ENCODE data around the gene TBC1D21.

The TBC1D21 gene

DNA sequence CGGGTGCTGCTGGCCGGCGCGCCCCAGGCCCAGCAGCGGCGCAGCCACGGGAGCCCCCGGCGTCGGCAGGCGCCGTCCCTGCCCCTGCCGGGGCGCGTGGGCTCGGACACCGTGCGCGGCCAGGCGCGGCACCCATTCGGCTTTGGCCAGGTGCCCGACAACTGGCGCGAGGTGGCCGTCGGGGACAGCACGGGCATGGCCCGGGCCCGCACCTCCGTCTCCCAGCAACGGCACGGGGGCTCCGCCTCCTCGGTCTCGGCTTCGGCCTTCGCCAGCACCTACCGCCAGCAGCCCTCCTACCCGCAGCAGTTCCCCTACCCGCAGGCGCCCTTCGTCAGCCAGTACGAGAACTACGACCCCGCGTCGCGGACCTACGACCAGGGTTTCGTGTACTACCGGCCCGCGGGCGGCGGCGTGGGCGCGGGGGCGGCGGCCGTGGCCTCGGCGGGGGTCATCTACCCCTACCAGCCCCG, 53.7 kb downstream of the TBC1D21 start (continued):
- TF ChIP-seq, protein P1, sequence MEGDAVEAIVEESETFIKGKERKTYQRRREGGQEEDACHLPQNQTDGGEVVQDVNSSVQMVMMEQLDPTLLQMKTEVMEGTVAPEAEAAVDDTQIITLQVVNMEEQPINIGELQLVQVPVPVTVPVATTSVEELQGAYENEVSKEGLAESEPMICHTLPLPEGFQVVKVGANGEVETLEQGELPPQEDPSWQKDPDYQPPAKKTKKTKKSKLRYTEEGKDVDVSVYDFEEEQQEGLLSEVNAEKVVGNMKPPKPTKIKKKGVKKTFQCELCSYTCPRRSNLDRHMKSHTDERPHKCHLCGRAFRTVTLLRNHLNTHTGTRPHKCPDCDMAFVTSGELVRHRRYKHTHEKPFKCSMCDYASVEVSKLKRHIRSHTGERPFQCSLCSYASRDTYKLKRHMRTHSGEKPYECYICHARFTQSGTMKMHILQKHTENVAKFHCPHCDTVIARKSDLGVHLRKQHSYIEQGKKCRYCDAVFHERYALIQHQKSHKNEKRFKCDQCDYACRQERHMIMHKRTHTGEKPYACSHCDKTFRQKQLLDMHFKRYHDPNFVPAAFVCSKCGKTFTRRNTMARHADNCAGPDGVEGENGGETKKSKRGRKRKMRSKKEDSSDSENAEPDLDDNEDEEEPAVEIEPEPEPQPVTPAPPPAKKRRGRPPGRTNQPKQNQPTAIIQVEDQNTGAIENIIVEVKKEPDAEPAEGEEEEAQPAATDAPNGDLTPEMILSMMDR (tag by site-specific recombination; IDR thresholded peaks at IDR 0.05): no peak
- TF ChIP-seq, protein P2, sequence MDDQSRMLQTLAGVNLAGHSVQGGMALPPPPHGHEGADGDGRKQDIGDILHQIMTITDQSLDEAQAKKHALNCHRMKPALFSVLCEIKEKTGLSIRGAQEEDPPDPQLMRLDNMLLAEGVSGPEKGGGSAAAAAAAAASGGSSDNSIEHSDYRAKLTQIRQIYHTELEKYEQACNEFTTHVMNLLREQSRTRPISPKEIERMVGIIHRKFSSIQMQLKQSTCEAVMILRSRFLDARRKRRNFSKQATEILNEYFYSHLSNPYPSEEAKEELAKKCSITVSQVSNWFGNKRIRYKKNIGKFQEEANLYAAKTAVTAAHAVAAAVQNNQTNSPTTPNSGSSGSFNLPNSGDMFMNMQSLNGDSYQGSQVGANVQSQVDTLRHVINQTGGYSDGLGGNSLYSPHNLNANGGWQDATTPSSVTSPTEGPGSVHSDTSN (CRISPR knock-in tag; IDR thresholded peaks at IDR 0.05): no peak
- TF ChIP-seq ZBTB1 (tag by site-specific recombination; IDR thresholded peaks at IDR 0.05) (no peak), HOXA7 (CRISPR knock-in tag; IDR thresholded peaks at IDR 0.05; ENCODE audit: borderline replicate concordance) (no peak)

DNA sequence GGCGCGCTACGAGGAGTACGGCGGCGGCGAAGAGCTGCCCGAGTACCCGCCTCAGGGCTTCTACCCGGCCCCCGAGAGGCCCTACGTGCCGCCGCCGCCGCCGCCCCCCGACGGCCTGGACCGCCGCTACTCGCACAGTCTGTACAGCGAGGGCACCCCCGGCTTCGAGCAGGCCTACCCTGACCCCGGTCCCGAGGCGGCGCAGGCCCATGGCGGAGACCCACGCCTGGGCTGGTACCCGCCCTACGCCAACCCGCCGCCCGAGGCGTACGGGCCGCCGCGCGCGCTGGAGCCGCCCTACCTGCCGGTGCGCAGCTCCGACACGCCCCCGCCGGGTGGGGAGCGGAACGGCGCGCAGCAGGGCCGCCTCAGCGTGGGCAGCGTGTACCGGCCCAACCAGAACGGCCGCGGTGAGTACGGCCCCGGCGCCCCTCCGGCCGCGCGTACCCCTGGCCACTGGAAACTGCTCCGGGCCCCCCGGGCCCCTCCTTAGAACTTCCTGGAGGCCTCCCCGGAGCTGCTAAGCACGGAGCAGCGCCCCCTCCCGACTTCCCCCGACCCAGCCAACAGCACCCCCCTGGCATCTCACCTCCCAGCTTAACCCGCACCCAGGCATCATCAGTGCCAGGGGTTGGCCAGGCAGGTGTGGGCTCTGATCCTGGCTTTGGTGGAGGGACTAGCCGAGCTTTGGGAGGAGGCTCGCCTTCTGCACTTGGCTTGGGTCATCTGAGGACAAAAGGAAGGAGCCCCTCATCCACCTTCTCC, 54.3 kb downstream of the TBC1D21 start:
- H3K27ac ChIP-seq (ENCODE audit: extremely low read depth, low read depth, low read length): peak overlapping the region; percentile 75; the same call in 1 of the 2 replicates
- CTCF ChIA-PET: interaction anchor here (0.6 to 3.6 kb wide), 31 partner anchors 10 to 1620 kb away, joined by 3 to 39 read pairs (median 4); partner anchors contain the start of gene TBC1D21
- no peaks in the 10 kb centered on the region for H3K9me3 ChIP-seq (ENCODE audit: control insufficient read depth, insufficient read depth, low read depth, low read length)
- H3K4me3 ChIP-seq (ENCODE audit: low read depth, low read length): peak overlapping the region; percentile 49
- H3K4me1 ChIP-seq (ENCODE audit: control insufficient read depth, insufficient read depth, low read length): peaks cover 20% of the 10 kb centered on the region
- POLR2A ChIA-PET: interaction anchor here (0.9 to 2.6 kb wide), 4 partner anchors 11 to 67 kb away, joined by 3 to 17 read pairs (median 6); partner anchors contain the start of gene PML
- no peaks in the 10 kb centered on the region for H3K36me3 ChIP-seq (ENCODE audit: control insufficient read depth in 2 of 2, insufficient read depth in 1 of 2, low read length in 2 of 2)
- TF ChIP-seq ZNF48 (tag by site-specific recombination; IDR thresholded peaks at IDR 0.05) (no peak), ZNF548 (tag by site-specific recombination; IDR thresholded peaks at IDR 0.05) (no peak), ZNF501 (tag by site-specific recombination; IDR thresholded peaks at IDR 0.05) (no peak), SALL2 (tag by site-specific recombination; IDR thresholded peaks at IDR 0.05; ENCODE audit: borderline replicate concordance) (no peak), ZNF2 (tag by site-specific recombination; IDR thresholded peaks at IDR 0.05) (no peak), ZNF571 (tag by site-specific recombination; IDR thresholded peaks at IDR 0.05) (no peak), ZNF544 (tag by site-specific recombination; IDR thresholded peaks at IDR 0.05) (no peak), ZNF510 (tag by site-specific recombination; IDR thresholded peaks at IDR 0.05; ENCODE audit: insufficient replicate concordance) (no peak)
- TF ChIP-seq, protein P3, sequence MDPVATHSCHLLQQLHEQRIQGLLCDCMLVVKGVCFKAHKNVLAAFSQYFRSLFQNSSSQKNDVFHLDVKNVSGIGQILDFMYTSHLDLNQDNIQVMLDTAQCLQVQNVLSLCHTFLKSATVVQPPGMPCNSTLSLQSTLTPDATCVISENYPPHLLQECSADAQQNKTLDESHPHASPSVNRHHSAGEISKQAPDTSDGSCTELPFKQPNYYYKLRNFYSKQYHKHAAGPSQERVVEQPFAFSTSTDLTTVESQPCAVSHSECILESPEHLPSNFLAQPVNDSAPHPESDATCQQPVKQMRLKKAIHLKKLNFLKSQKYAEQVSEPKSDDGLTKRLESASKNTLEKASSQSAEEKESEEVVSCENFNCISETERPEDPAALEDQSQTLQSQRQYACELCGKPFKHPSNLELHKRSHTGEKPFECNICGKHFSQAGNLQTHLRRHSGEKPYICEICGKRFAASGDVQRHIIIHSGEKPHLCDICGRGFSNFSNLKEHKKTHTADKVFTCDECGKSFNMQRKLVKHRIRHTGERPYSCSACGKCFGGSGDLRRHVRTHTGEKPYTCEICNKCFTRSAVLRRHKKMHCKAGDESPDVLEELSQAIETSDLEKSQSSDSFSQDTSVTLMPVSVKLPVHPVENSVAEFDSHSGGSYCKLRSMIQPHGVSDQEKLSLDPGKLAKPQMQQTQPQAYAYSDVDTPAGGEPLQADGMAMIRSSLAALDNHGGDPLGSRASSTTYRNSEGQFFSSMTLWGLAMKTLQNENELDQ (tag by site-specific recombination; IDR thresholded peaks at IDR 0.05; ENCODE audit: low read depth): no peak
- TF ChIP-seq, protein P4, sequence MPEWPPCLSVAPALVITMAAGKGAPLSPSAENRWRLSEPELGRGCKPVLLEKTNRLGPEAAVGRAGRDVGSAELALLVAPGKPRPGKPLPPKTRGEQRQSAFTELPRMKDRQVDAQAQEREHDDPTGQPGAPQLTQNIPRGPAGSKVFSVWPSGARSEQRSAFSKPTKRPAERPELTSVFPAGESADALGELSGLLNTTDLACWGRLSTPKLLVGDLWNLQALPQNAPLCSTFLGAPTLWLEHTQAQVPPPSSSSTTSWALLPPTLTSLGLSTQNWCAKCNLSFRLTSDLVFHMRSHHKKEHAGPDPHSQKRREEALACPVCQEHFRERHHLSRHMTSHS (tag by site-specific recombination; IDR thresholded peaks at IDR 0.05): no peak
- TF ChIP-seq, protein P5, sequence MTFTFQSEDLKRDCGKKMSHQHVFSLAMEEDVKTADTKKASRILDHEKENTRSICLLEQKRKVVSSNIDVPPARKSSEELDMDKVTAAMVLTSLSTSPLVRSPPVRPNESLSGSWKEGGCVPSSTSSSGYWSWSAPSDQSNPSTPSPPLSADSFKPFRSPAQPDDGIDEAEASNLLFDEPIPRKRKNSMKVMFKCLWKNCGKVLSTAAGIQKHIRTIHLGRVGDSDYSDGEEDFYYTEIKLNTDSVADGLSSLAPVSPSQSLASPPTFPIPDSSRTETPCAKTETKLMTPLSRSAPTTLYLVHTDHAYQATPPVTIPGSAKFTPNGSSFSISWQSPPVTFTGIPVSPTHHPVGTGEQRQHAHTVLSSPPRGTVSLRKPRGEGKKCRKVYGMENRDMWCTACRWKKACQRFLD (tag by site-specific recombination; IDR thresholded peaks at IDR 0.05): no peak
- TF ChIP-seq, protein P6, sequence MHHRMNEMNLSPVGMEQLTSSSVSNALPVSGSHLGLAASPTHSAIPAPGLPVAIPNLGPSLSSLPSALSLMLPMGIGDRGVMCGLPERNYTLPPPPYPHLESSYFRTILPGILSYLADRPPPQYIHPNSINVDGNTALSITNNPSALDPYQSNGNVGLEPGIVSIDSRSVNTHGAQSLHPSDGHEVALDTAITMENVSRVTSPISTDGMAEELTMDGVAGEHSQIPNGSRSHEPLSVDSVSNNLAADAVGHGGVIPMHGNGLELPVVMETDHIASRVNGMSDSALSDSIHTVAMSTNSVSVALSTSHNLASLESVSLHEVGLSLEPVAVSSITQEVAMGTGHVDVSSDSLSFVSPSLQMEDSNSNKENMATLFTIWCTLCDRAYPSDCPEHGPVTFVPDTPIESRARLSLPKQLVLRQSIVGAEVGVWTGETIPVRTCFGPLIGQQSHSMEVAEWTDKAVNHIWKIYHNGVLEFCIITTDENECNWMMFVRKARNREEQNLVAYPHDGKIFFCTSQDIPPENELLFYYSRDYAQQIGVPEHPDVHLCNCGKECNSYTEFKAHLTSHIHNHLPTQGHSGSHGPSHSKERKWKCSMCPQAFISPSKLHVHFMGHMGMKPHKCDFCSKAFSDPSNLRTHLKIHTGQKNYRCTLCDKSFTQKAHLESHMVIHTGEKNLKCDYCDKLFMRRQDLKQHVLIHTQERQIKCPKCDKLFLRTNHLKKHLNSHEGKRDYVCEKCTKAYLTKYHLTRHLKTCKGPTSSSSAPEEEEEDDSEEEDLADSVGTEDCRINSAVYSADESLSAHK (tag by site-specific recombination; IDR thresholded peaks at IDR 0.05): peak; percentile 82
- TF ChIP-seq, protein P7, sequence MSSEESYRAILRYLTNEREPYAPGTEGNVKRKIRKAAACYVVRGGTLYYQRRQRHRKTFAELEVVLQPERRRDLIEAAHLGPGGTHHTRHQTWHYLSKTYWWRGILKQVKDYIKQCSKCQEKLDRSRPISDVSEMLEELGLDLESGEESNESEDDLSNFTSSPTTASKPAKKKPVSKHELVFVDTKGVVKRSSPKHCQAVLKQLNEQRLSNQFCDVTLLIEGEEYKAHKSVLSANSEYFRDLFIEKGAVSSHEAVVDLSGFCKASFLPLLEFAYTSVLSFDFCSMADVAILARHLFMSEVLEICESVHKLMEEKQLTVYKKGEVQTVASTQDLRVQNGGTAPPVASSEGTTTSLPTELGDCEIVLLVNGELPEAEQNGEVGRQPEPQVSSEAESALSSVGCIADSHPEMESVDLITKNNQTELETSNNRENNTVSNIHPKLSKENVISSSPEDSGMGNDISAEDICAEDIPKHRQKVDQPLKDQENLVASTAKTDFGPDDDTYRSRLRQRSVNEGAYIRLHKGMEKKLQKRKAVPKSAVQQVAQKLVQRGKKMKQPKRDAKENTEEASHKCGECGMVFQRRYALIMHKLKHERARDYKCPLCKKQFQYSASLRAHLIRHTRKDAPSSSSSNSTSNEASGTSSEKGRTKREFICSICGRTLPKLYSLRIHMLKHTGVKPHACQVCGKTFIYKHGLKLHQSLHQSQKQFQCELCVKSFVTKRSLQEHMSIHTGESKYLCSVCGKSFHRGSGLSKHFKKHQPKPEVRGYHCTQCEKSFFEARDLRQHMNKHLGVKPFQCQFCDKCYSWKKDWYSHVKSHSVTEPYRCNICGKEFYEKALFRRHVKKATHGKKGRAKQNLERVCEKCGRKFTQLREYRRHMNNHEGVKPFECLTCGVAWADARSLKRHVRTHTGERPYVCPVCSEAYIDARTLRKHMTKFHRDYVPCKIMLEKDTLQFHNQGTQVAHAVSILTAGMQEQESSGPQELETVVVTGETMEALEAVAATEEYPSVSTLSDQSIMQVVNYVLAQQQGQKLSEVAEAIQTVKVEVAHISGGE (tag by site-specific recombination; conservative IDR thresholded peaks at IDR 0.05; ENCODE audit: low read depth): 0 out of 2 replicates have a peak, but pooled peaks have one; percentile 33
- TF ChIP-seq, protein P8, sequence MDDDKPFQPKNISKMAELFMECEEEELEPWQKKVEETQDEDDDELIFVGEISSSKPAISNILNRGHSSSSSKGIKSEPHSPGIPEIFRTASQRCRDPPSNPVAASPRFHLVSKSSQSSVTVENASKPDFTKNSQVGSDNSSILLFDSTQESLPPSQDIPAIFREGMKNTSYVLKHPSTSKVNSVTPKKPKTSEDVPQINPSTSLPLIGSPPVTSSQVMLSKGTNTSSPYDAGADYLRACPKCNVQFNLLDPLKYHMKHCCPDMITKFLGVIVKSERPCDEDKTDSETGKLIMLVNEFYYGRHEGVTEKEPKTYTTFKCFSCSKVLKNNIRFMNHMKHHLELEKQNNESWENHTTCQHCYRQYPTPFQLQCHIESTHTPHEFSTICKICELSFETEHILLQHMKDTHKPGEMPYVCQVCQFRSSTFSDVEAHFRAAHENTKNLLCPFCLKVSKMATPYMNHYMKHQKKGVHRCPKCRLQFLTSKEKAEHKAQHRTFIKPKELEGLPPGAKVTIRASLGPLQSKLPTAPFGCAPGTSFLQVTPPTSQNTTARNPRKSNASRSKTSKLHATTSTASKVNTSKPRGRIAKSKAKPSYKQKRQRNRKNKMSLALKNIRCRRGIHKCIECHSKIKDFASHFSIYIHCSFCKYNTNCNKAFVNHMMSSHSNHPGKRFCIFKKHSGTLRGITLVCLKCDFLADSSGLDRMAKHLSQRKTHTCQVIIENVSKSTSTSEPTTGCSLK (tag by site-specific recombination; IDR thresholded peaks at IDR 0.05): no peak

All from HEK293 (cell line).